Type B pancreatic cell (in vitro differentiated cells): Measurements from ENCODE around the gene ITPR2. TPM values are rescaled to one million over a fixed set of nuclear protein-coding genes. Genes with fewer than 3 reads are reported as not detected.

Experiments used
- DNase-seq: peaks from one replicate; pipeline ENCODE4 v3.0.0; 2021; ENCODE audit warnings: mixed read lengths; ENCODE audit not compliant: unreplicated experiment; ENCODE audit errors: extremely low spot score
- H3K27ac Mint-ChIP-seq: 2 replicates; pipeline ENCODE4 v1.8.0; 2021; ENCODE audit warnings: mild to moderate bottlenecking, mixed read lengths
- H3K27me3 Mint-ChIP-seq: 2 replicates; pipeline ENCODE4 v1.8.0; 2021; ENCODE audit warnings: mixed read lengths
- H3K36me3 Mint-ChIP-seq: 2 replicates; pipeline ENCODE4 v1.8.0; 2021; ENCODE audit warnings: mixed read lengths
- H3K4me1 Mint-ChIP-seq: one replicate; pipeline ENCODE4 v1.8.0; 2021; ENCODE audit warnings: mixed read lengths; ENCODE audit not compliant: unreplicated experiment
- H3K4me3 Mint-ChIP-seq: 2 replicates; pipeline ENCODE4 v1.8.0; 2021; ENCODE audit warnings: mild to moderate bottlenecking, mixed read lengths
- H3K9me3 Mint-ChIP-seq: 2 replicates; pipeline ENCODE4 v1.8.0; 2021; ENCODE audit warnings: mixed read lengths
- CTCF ChIP-seq: fragments of 200-600 bp; sonication (generic); conservative IDR thresholded peaks from 2 replicates; pipeline ENCODE4 v1.5.0; 2021; ENCODE audit warnings: antibody characterized with exemption, mild to moderate bottlenecking
- total RNA-seq: library from RNA; stranded (reverse); gene quantifications from 2 replicates; pipeline ENCODE4 v1.2.1, GENCODE V29; 2021; ENCODE audit warnings: low replicate concordance

The ITPR2 gene
- total RNA-seq, 1 donor from 2014 or later: 33.7 TPM

GRCh38 chr12:26871985-26872384 lies 39.0 kb upstream of the ITPR2 start:
- no peak overlapping the region for H3K4me3 Mint-ChIP-seq
- no peaks in the 10 kb centered on the region for H3K9me3 Mint-ChIP-seq
- no peaks in the 10 kb centered on the region for H3K27me3 Mint-ChIP-seq
- peaks cover 21% of the 10 kb centered on the region for H3K4me1 Mint-ChIP-seq
- no peak for TF ChIP-seq CTCF
- DNase-seq: no peak
- peaks cover 4% of the 10 kb centered on the region for H3K36me3 Mint-ChIP-seq
- H3K27ac Mint-ChIP-seq: no peak overlapping the region

GRCh38 chr12:26870491-26871419 lies 37.8 kb upstream of the ITPR2 start:
- no peaks in the 10 kb centered on the region for H3K27me3 Mint-ChIP-seq
- H3K27ac Mint-ChIP-seq: no peak overlapping the region

GRCh38 chr12:26869908-26870459 lies 37.0 kb upstream of the ITPR2 start:
- no peaks in the 10 kb centered on the region for H3K9me3 Mint-ChIP-seq
- H3K36me3 Mint-ChIP-seq: no peaks in the 10 kb centered on the region
- H3K4me3 Mint-ChIP-seq: no peak overlapping the region
- H3K27me3 Mint-ChIP-seq: no peaks in the 10 kb centered on the region
- no peak overlapping the region for H3K27ac Mint-ChIP-seq
- no peak for TF ChIP-seq CTCF
- peaks cover 17% of the 10 kb centered on the region for H3K4me1 Mint-ChIP-seq
- no peak for DNase-seq

More at GRCh38 chr12:26870491-26871419, 37.8 kb upstream of the ITPR2 start:
- Mint-ChIP-seq H3K36me3 (peaks cover 4% of the 10 kb centered on the region), H3K4me3 (no peak overlapping the region), H3K4me1 (peaks cover 21% of the 10 kb centered on the region), H3K9me3 (no peaks in the 10 kb centered on the region)
- no peak for DNase-seq
- no peak for TF ChIP-seq CTCF

GRCh38 chr12:26869104-26869494 lies 36.1 kb upstream of the ITPR2 start:
- H3K4me1 Mint-ChIP-seq: peaks cover 10% of the 10 kb centered on the region
- H3K27me3 Mint-ChIP-seq: no peaks in the 10 kb centered on the region
- no peaks in the 10 kb centered on the region for H3K36me3 Mint-ChIP-seq
- no peak for DNase-seq
- TF ChIP-seq CTCF: no peak
- H3K4me3 Mint-ChIP-seq: no peak overlapping the region
- H3K9me3 Mint-ChIP-seq: no peaks in the 10 kb centered on the region
- no peak overlapping the region for H3K27ac Mint-ChIP-seq

GRCh38 chr12:26868447-26869103 lies 35.6 kb upstream of the ITPR2 start:
- Mint-ChIP-seq H3K36me3 (peaks cover under 1% of the 10 kb centered on the region), H3K27ac (no peak overlapping the region), H3K4me3 (no peak overlapping the region), H3K9me3 (no peaks in the 10 kb centered on the region), H3K27me3 (no peaks in the 10 kb centered on the region), H3K4me1 (peaks cover 9% of the 10 kb centered on the region)
- no peak for DNase-seq
- TF ChIP-seq CTCF: no peak
